SK-N-MC (cell line): ENCODE data around the gene SMARCA1.

ENCODE experiments used
- DNase-seq: peaks from one replicate; pipeline ENCODE4 v3.0.0-alpha.2; 2011; ENCODE audit warnings: low read depth, low spot score
- H3K27ac ChIP-seq: fragments of 200-600 bp; sonication (generic); 2 replicates; pipeline ENCODE4 v1.5.1; 2016; ENCODE audit warnings: mixed run types
- H3K36me3 ChIP-seq: fragments of 200-600 bp; sonication (generic); 2 replicates; pipeline ENCODE4 v1.6.1; 2017; ENCODE audit warnings: antibody characterized with exemption, low read length, mixed read lengths; ENCODE audit not compliant: insufficient read depth
- H3K4me3 ChIP-seq: fragments of 200-600 bp; sonication (generic); 2 replicates; pipeline ENCODE4 v1.5.1; 2016
- H3K9ac ChIP-seq: fragments of 200-600 bp; sonication (generic); 2 replicates; pipeline ENCODE4 v1.8.0; 2017; ENCODE audit warnings: mixed run types, mixed read lengths; ENCODE audit not compliant: insufficient read length
- H3K9me3 ChIP-seq: fragments of 200-600 bp; sonication (generic); 2 replicates; pipeline ENCODE4 v1.6.1; 2017; ENCODE audit warnings: low read depth, mild to moderate bottlenecking, antibody characterized with exemption, low read length, moderate library complexity, mixed read lengths
- EZH2 ChIP-seq: fragments of 200-600 bp; sonication (generic); IDR thresholded peaks from one replicate; pipeline ENCODE4 v1.6.1; 2017; ENCODE audit warnings: antibody characterized with exemption
- FOXP2 ChIP-seq: optimal IDR thresholded peaks from 2 replicates; pipeline ENCODE3; 2011; ENCODE audit warnings: mild to moderate bottlenecking, moderate library complexity; ENCODE audit not compliant: insufficient read depth; ENCODE audit errors: extremely low read length, control extremely low read depth
- POLR2AphosphoS5 ChIP-seq: IDR thresholded peaks from 2 replicates; pipeline ENCODE4 v1.6.1; 2012; ENCODE audit warnings: mild to moderate bottlenecking, low read depth, low read length, borderline replicate concordance

The SMARCA1 gene

GRCh38 chrX:129404670-129405008 lies 118.7 kb downstream of the SMARCA1 start:
- Histone ChIP-seq H3K9ac (no peak overlapping the region), H3K27ac (no peak overlapping the region), H3K9me3 (no peaks in the 10 kb centered on the region), H3K36me3 (no peaks in the 10 kb centered on the region), H3K4me3 (no peak overlapping the region)
- TF ChIP-seq POLR2AphosphoS5 = no peak
- no peak for TF ChIP-seq EZH2
- TF ChIP-seq FOXP2 = no peak
- DNase-seq = no peak

GRCh38 chrX:129403974-129404669 lies 119.2 kb downstream of the SMARCA1 start:
- no peaks in the 10 kb centered on the region for H3K36me3 ChIP-seq
- no peak for DNase-seq
- no peak overlapping the region for H3K4me3 ChIP-seq
- H3K9me3 ChIP-seq = no peaks in the 10 kb centered on the region
- no peak overlapping the region for H3K27ac ChIP-seq
- TF ChIP-seq POLR2AphosphoS5 (no peak), FOXP2 (no peak), EZH2 (no peak)
- H3K9ac ChIP-seq = no peak overlapping the region
